Common myeloid progenitor, CD34-positive (primary cell): ENCODE measurements around the gene TSNAX.
"Not testable (repeated sequence)": the region's sequence is repeated elsewhere in the genome, so short reads cannot be mapped to it uniquely, and the experiment has no call there.

Source experiments
- CTCF ChIA-PET: fragments of 350-600 bp; sonication (Branson Sonifier 250); formaldehyde crosslinking; loops from one replicate; lab custom pipeline; 2021; ENCODE audit warnings: antibody characterized with exemption; lab: Charles Lee
- POLR2A ChIA-PET: fragments of 350-600 bp; sonication (Branson Sonifier 250); formaldehyde crosslinking; loops from one replicate; lab custom pipeline; 2021; ENCODE audit warnings: antibody characterized with exemption; lab: Charles Lee
- DNase-seq, 3 donors: peaks; one replicate each; pipeline versions ENCODE4 v3.0.0 to v3.0.0-alpha.2; 2013
- H3K27ac ChIP-seq, 2 experiments: 1 replicate in 1 of 2; 2 replicates in 1 of 2; pipeline ENCODE4 v1.7.0; 2013; ENCODE audit warnings: inconsistent platforms in 2 of 2, low read length in 2 of 2, mild to moderate bottlenecking in 2 of 2, low read depth in 1 of 2, moderate library complexity in 1 of 2; ENCODE audit not compliant: severe bottlenecking in 2 of 2, insufficient read depth in 1 of 2, poor library complexity in 1 of 2
- H3K27me3 ChIP-seq, 5 experiments: replicated peaks in 2 of 5; 1 replicate in 3 of 5; 2 replicates in 2 of 5; pipeline versions ENCODE4 v1.6.1 to v1.7.0; 2013; ENCODE audit warnings: low read length in 4 of 5, mild to moderate bottlenecking in 2 of 5, moderate library complexity in 2 of 5, inconsistent platforms in 1 of 5; ENCODE audit not compliant: insufficient read depth in 5 of 5, control insufficient read depth in 4 of 5
- H3K36me3 ChIP-seq, 4 experiments: 1 replicate in 2 of 4; 2 replicates in 2 of 4; pipeline versions ENCODE4 v1.6.1 to v1.7.0; 2013; ENCODE audit warnings: low read length in 3 of 4, control low read depth in 1 of 4, mild to moderate bottlenecking in 1 of 4; ENCODE audit not compliant: control insufficient read depth in 4 of 4, insufficient read depth in 4 of 4
- H3K4me1 ChIP-seq, 4 experiments: 1 replicate in 3 of 4; 2 replicates in 1 of 4; pipeline versions ENCODE4 v1.6.1 to v1.7.1; 2013; ENCODE audit warnings: low read length in 3 of 4, mild to moderate bottlenecking in 3 of 4, control low read depth in 1 of 4, inconsistent platforms in 1 of 4, moderate library complexity in 1 of 4; ENCODE audit not compliant: control insufficient read depth in 4 of 4, insufficient read depth in 4 of 4; ENCODE audit errors: control extremely low read depth in 1 of 4
- H3K4me3 ChIP-seq, 7 experiments: 1 replicate in 4 of 7; 2 replicates in 3 of 7; pipeline versions ENCODE4 v1.5.1 to v1.7.0; 2013; ENCODE audit warnings: mild to moderate bottlenecking in 7 of 7, low read length in 6 of 7, moderate library complexity in 6 of 7, inconsistent platforms in 2 of 7, low read depth in 2 of 7, control low read depth in 1 of 7; ENCODE audit not compliant: insufficient read depth in 4 of 7, control insufficient read depth in 1 of 7; ENCODE audit errors: extremely low read depth in 1 of 7
- H3K9me3 ChIP-seq, 5 experiments: 1 replicate in 4 of 5; 2 replicates in 1 of 5; pipeline versions ENCODE4 v1.6.1 to v1.7.1; 2013; ENCODE audit warnings: low read length in 4 of 5, mild to moderate bottlenecking in 2 of 5, inconsistent platforms in 1 of 5, low read depth in 1 of 5, moderate library complexity in 1 of 5; ENCODE audit not compliant: control insufficient read depth in 4 of 5, insufficient read depth in 2 of 5; ENCODE audit errors: control extremely low read depth in 1 of 5
- WGBS: methylation state at CpG from one replicate; pipeline ENCODE4 v1.1.5; 2013; ENCODE audit not compliant: insufficient coverage; 5-methylcytosine and 5-hydroxymethylcytosine counted together

Gene TSNAX

DNA sequence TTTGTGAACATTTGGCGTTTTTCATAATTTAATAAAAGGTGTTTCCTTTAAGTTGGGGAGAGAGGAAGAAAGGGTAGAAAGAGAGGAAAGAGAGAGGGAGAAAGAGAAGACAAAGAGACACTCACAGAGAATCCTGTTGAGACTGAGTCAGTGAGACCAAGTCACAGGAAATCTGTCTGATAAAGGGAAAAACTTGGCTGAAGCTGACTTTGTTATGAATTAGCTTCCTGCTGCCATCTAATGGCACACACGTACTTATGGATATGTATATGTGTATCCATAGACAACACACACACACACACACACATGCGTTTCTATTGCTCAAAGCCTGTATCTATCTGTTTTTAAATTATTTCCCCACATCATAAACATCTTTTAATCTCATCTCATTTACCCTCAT is 55.6 kb downstream of the TSNAX start:
- Histone ChIP-seq H3K9me3 (no peaks in the 10 kb centered on the region), H3K4me3 (no peak overlapping the region), H3K4me1 (no peaks in the 10 kb centered on the region), H3K36me3 (no peaks in the 10 kb centered on the region), H3K27me3 (no peaks in the 10 kb centered on the region), H3K27ac (no peak overlapping the region)
- no CpG with 5 or more reads among the region's 3 CpGs for WGBS
- POLR2A ChIA-PET, result no interaction called here
- CTCF ChIA-PET, result interaction anchor here (0.7 to 1.3 kb wide), 3 partner anchors 9 to 225 kb away, joined by 3 read pairs; no protein-coding TSS in a partner anchor
- DNase-seq, result peak; percentile 29 to 37 (median 34)

DNA sequence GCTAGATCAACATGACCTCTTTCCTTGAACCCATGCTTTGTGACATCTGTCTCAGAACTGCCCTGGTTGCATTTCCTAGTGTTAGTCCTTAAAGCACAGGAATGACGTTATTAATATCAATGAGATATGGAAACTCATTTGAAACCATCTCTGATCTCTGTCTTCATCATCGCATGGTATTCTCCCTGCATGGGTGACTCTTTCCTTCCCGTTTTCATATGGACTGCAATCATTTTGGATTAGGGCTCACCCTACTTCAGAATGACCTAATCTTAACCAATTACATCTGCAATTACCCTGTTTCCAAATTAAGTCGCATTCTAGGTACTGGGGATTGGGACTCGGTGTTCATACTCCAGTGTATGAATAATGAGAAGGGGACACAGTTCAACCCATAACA is 56.5 kb downstream of the TSNAX start:
- POLR2A ChIA-PET, result no interaction called here
- CTCF ChIA-PET, result interaction anchor here (0.7 kb wide), 2 partner anchors 173 to 226 kb away, joined by 3 read pairs; no protein-coding TSS in a partner anchor
- Histone ChIP-seq H3K9me3 (no peaks in the 10 kb centered on the region), H3K4me1 (no peaks in the 10 kb centered on the region), H3K27ac (no peak overlapping the region), H3K4me3 (no peak overlapping the region), H3K27me3 (no peaks in the 10 kb centered on the region), H3K36me3 (no peaks in the 10 kb centered on the region)
- DNase-seq, result no peak
- WGBS, result 89% methylated on average over 5 of the region's 5 CpGs

GRCh38 chr1:231590453-231591198 is 62.2 kb downstream of the TSNAX start:
- DNase-seq, result peak; percentile 67 to 80 (median 77)
- H3K9me3 ChIP-seq, result no peaks in the 10 kb centered on the region
- CTCF ChIA-PET, result interaction anchor here (0.7 to 7.2 kb wide), 9 partner anchors 10 to 236 kb away, joined by 3 to 46 read pairs (median 5); no protein-coding TSS in a partner anchor
- H3K4me1 ChIP-seq, result peaks cover 0 to 4% (median 0%) of the 10 kb centered on the region in 4 experiments
- POLR2A ChIA-PET, result no interaction called here
- H3K36me3 ChIP-seq, result no peaks in the 10 kb centered on the region
- WGBS, result 34% methylated on average over 6 of the region's 12 CpGs
- no peak overlapping the region for H3K27ac ChIP-seq
- no peaks in the 10 kb centered on the region for H3K27me3 ChIP-seq
- H3K4me3 ChIP-seq, result no peak overlapping the region

- 88% methylated on average over 10 of the region's 11 CpGs for WGBS
These were observed 63.0 kb downstream of the TSNAX start for GRCh38 chr1:231591466-231591865.

DNA sequence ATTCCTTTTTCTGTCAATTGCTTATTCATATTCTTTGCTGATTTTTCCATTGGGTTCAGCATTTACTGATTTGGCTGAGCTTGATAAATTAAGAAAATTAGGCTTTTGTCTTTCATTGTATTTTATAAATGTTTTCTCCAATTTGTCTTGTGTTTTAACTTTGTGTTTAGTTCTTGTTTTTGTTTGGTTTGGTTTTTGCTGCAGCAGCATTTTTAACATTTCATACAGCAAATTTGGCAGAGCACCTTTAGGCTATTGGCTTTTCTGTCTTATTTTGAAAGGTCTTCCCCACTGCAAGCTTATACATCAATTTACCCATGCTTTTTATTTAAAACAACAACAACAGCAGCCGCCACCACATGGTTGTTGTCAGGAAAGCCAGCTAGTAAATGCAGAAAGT is 64.3 kb downstream of the TSNAX start:
- peaks cover 0 to 9% (median 3%) of the 10 kb centered on the region in 4 experiments for H3K4me1 ChIP-seq
- H3K4me3 ChIP-seq, result no peak overlapping the region
- CTCF ChIA-PET, result interaction anchor here (0.6 to 7.2 kb wide), 4 partner anchors 9 to 235 kb away, joined by 3 to 46 read pairs (median 6); no protein-coding TSS in a partner anchor
- no peaks in the 10 kb centered on the region for H3K9me3 ChIP-seq
- WGBS, result no CpG with 5 or more reads among the region's 1 CpG
- POLR2A ChIA-PET, result no interaction called here
- no peak for DNase-seq
- H3K27me3 ChIP-seq, result no peaks in the 10 kb centered on the region
- H3K36me3 ChIP-seq, result no peaks in the 10 kb centered on the region
- no peak overlapping the region for H3K27ac ChIP-seq

More at GRCh38 chr1:231591466-231591865, 63.0 kb downstream of the TSNAX start:
- Histone ChIP-seq H3K36me3 (no peaks in the 10 kb centered on the region), H3K27ac (no peak overlapping the region), H3K27me3 (no peaks in the 10 kb centered on the region), H3K4me3 (no peak overlapping the region), H3K9me3 (no peaks in the 10 kb centered on the region), H3K4me1 (peaks cover 0 to 7% (median 3%) of the 10 kb centered on the region in 4 experiments)
- no peak for DNase-seq
- ChIA-PET POLR2A (no interaction called here), CTCF (interaction anchor here (1.2 to 7.2 kb wide), 7 partner anchors 9 to 234 kb away, joined by 3 to 46 read pairs (median 6); no protein-coding TSS in a partner anchor)

GRCh38 chr1:231593264-231593663 is 64.8 kb downstream of the TSNAX start:
- H3K27ac ChIP-seq, H3K4me3 ChIP-seq, DNase-seq, H3K36me3 ChIP-seq, POLR2A ChIA-PET, H3K27me3 ChIP-seq, H3K9me3 ChIP-seq: not testable (repeated sequence)
- CTCF ChIA-PET, result interaction anchor here (0.6 to 7.2 kb wide), 4 partner anchors 9 to 235 kb away, joined by 3 to 46 read pairs (median 6); no protein-coding TSS in a partner anchor
- no CpG with 5 or more reads among the region's 1 CpG for WGBS
- H3K4me1 ChIP-seq, result peaks cover 0 to 12% (median 5%) of the 10 kb centered on the region in 4 experiments

DNA sequence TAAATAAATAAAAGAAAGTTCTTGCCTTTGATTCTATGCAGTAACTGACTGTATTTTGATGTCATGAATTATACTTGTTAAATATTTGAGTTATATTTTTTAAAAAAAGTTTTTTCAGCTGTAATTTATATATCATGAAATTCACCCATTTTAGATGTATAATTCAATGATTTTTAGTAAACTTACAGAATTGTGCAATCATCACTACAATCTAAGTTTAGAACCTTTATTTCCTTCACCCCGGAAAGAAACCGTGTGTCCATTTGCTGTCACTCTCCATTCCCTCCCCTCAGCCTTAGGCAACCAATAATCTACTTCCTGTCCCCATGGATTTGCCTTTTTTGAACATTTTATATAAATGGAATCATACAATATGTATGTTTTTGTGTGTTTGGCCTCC is 65.7 kb downstream of the TSNAX start:
- ChIA-PET POLR2A (no interaction called here), CTCF (interaction anchor here (1.6 to 2.4 kb wide), 3 partner anchors 11 to 237 kb away, joined by 6 to 8 read pairs (median 6); no protein-coding TSS in a partner anchor)
- H3K4me1 ChIP-seq, result peaks cover 0 to 16% (median 8%) of the 10 kb centered on the region in 4 experiments
- no peak overlapping the region for H3K27ac ChIP-seq
- H3K9me3 ChIP-seq, result no peaks in the 10 kb centered on the region
- no peak overlapping the region for H3K4me3 ChIP-seq
- no peak for DNase-seq
- no peaks in the 10 kb centered on the region for H3K36me3 ChIP-seq
- no CpG with 5 or more reads among the region's 2 CpGs for WGBS
- H3K27me3 ChIP-seq, result no peaks in the 10 kb centered on the region
